Mesendoderm (in vitro differentiated cells): Measurements from ENCODE around the gene SLC6A16.
"Not testable (repeated sequence)": the region's sequence is repeated elsewhere in the genome, so short reads cannot be mapped to it uniquely, and the experiment has no call there.

Source experiments
- DNase-seq: peaks from one replicate; pipeline ENCODE4 v3.0.0; 2013
- H2AK5ac ChIP-seq: 2 replicates; pipeline ENCODE4 v1.6.1; 2013; ENCODE audit warnings: low read length, inconsistent platforms
- H2BK120ac ChIP-seq: 2 replicates; pipeline ENCODE4 v1.6.1; 2013; ENCODE audit warnings: low read depth, mild to moderate bottlenecking, low read length, moderate library complexity, mixed read lengths
- H2BK15ac ChIP-seq: replicated peaks from 2 replicates; pipeline ENCODE4 v1.6.1; 2013; ENCODE audit warnings: low read depth, mild to moderate bottlenecking, moderate library complexity
- H2BK5ac ChIP-seq: 2 replicates; pipeline ENCODE4 v1.6.1; 2013; ENCODE audit warnings: low read length, inconsistent platforms
- H3K18ac ChIP-seq: 2 replicates; pipeline ENCODE4 v1.6.1; 2013; ENCODE audit warnings: mild to moderate bottlenecking, low read length, mixed read lengths
- H3K23ac ChIP-seq: one replicate; pipeline ENCODE4 v1.6.1; 2013; ENCODE audit warnings: low read length
- H3K27ac ChIP-seq: 2 replicates; pipeline ENCODE4 v1.5.1; 2013; ENCODE audit warnings: low read depth, mild to moderate bottlenecking, inconsistent platforms, low read length, moderate library complexity
- H3K27me3 ChIP-seq: 2 replicates; pipeline ENCODE4 v1.6.1; 2013; ENCODE audit warnings: low read length, control low read depth, mild to moderate bottlenecking, inconsistent platforms; ENCODE audit not compliant: insufficient read depth, poor library complexity
- H3K36me3 ChIP-seq: 2 replicates; pipeline ENCODE4 v1.6.1; 2013; ENCODE audit warnings: low read length, inconsistent platforms; ENCODE audit not compliant: control insufficient read depth, insufficient read depth
- H3K4ac ChIP-seq: one replicate; pipeline ENCODE4 v1.6.1; 2013; ENCODE audit warnings: low read depth, mild to moderate bottlenecking, low read length, moderate library complexity
- H3K4me1 ChIP-seq: 2 replicates; pipeline ENCODE4 v1.6.1; 2013; ENCODE audit warnings: low read depth, low read length, inconsistent platforms; ENCODE audit not compliant: control insufficient read depth
- H3K4me2 ChIP-seq: 2 replicates; pipeline ENCODE4 v1.6.1; 2013; ENCODE audit warnings: low read length
- H3K4me3 ChIP-seq: 2 replicates; pipeline ENCODE4 v1.5.1; 2013; ENCODE audit warnings: mild to moderate bottlenecking, low read length
- H3K56ac ChIP-seq: one replicate; pipeline ENCODE4 v1.6.1; 2013; ENCODE audit warnings: low read length
- H3K79me1 ChIP-seq: 2 replicates; pipeline ENCODE4 v1.6.1; 2013; ENCODE audit warnings: low read length, inconsistent platforms
- H3K79me2 ChIP-seq: 2 replicates; pipeline ENCODE4 v1.6.1; 2013; ENCODE audit warnings: mild to moderate bottlenecking, low read length; ENCODE audit not compliant: control insufficient read depth, insufficient read depth
- H3K9ac ChIP-seq: 2 replicates; pipeline ENCODE4 v1.6.1; 2013; ENCODE audit warnings: low read length, inconsistent platforms
- H4K5ac ChIP-seq: one replicate; pipeline ENCODE4 v1.6.1; 2013; ENCODE audit warnings: low read length
- H4K8ac ChIP-seq: one replicate; pipeline ENCODE4 v1.6.1; 2013; ENCODE audit warnings: low read depth, mild to moderate bottlenecking, control low read depth, low read length, moderate library complexity
- WGBS: extraction: QIAGEN DNeasy Blood & Tissue Kit; methylation state at CpG from one replicate; pipeline ENCODE4 v1.1.7; 2013; ENCODE audit warnings: low lambda C conversion rate, missing lambda C conversion rate; ENCODE audit not compliant: insufficient coverage; ENCODE audit errors: extremely low coverage; 5-methylcytosine and 5-hydroxymethylcytosine counted together

Gene SLC6A16

GRCh38 chr19:49327878-49328544 is 3.0 kb upstream of the SLC6A16 start:
- no peak overlapping the region for H3K18ac ChIP-seq
- H2BK120ac ChIP-seq, result no peak overlapping the region
- no CpG with 5 or more reads among the region's 2 CpGs for WGBS
- no peak overlapping the region for H3K4me3 ChIP-seq
- H2BK5ac ChIP-seq, result no peak overlapping the region
- no peak overlapping the region for H3K4ac ChIP-seq
- no peak overlapping the region for H4K8ac ChIP-seq
- H3K79me2 ChIP-seq, result no peaks in the 10 kb centered on the region
- H2BK15ac ChIP-seq, result no peak overlapping the region
- no peak overlapping the region for H3K4me2 ChIP-seq
- DNase-seq, result peak; percentile 63
- no peak overlapping the region for H3K56ac ChIP-seq
- H3K79me1 ChIP-seq, result no peaks in the 10 kb centered on the region
- no peak overlapping the region for H4K5ac ChIP-seq
- H3K4me1 ChIP-seq, result no peaks in the 10 kb centered on the region
- H3K27ac ChIP-seq, result no peak overlapping the region
- no peak overlapping the region for H2AK5ac ChIP-seq
- H3K23ac ChIP-seq, result no peak overlapping the region
- H3K9ac ChIP-seq, result no peak overlapping the region
- H3K36me3 ChIP-seq, result no peaks in the 10 kb centered on the region
- H3K27me3 ChIP-seq, result no peaks in the 10 kb centered on the region

- H3K4me1 ChIP-seq, result no peaks in the 10 kb centered on the region
- H3K27me3 ChIP-seq, result no peaks in the 10 kb centered on the region
- DNase-seq, result no peak
- H4K8ac ChIP-seq, result no peak overlapping the region
- H3K56ac ChIP-seq, result no peak overlapping the region
- no peak overlapping the region for H4K5ac ChIP-seq
- H3K23ac ChIP-seq, result no peak overlapping the region
- H3K4ac ChIP-seq, result no peak overlapping the region
- H3K18ac ChIP-seq, result no peak overlapping the region
- no peaks in the 10 kb centered on the region for H3K36me3 ChIP-seq
- no peaks in the 10 kb centered on the region for H3K79me2 ChIP-seq
- no peak overlapping the region for H2BK15ac ChIP-seq
- H3K4me3 ChIP-seq, result no peak overlapping the region
- no CpG with 5 or more reads among the region's 3 CpGs for WGBS
- H2BK120ac ChIP-seq, result no peak overlapping the region
- H2BK5ac ChIP-seq, result no peak overlapping the region
- no peak overlapping the region for H3K4me2 ChIP-seq
- no peaks in the 10 kb centered on the region for H3K79me1 ChIP-seq
- H3K27ac ChIP-seq, result no peak overlapping the region
- H3K9ac ChIP-seq, result no peak overlapping the region
- H2AK5ac ChIP-seq, result no peak overlapping the region
Measured at GRCh38 chr19:49326165-49326704, 1.2 kb upstream of the SLC6A16 start.

GRCh38 chr19:49325756-49326155 is 765 bp upstream of the SLC6A16 start:
- H3K79me1 ChIP-seq, H3K79me2 ChIP-seq, H3K4ac ChIP-seq, H3K4me2 ChIP-seq, H4K8ac ChIP-seq, H3K4me3 ChIP-seq, H3K23ac ChIP-seq, H3K36me3 ChIP-seq, H3K56ac ChIP-seq, H3K4me1 ChIP-seq, H2BK15ac ChIP-seq, H2BK120ac ChIP-seq, H2AK5ac ChIP-seq, H2BK5ac ChIP-seq, H3K27me3 ChIP-seq, H3K27ac ChIP-seq, H4K5ac ChIP-seq, DNase-seq, H3K9ac ChIP-seq, H3K18ac ChIP-seq: not testable (repeated sequence)
- WGBS, result no CpG with 5 or more reads among the region's 13 CpGs

DNA sequence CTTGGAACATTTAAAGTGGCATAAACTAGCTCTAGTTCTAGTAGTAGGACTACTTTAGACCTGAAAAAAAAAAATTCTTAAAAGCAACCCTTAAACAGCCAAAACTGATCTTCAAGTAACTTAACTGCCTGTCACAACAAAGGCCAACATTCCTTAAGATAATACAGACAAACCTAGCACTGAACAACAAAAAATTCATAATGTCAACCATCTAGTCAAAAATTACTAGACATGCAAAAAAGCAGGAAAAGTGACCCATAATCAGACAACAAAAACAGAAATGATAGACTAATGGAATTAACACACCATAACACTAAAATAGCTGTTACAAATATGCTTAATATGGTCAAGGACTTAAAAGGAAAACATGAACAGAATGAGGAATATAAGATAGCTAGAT is 6.7 kb downstream of the SLC6A16 start:
- Histone ChIP-seq H3K56ac (no peak overlapping the region), H3K36me3 (no peaks in the 10 kb centered on the region), H3K27me3 (no peaks in the 10 kb centered on the region), H3K18ac (no peak overlapping the region), H3K23ac (no peak overlapping the region), H4K5ac (no peak overlapping the region), H3K9ac (no peak overlapping the region), H3K79me2 (no peaks in the 10 kb centered on the region), H2BK15ac (no peak overlapping the region), H2AK5ac (no peak overlapping the region), H4K8ac (no peak overlapping the region), H3K4me2 (no peak overlapping the region), H3K79me1 (no peaks in the 10 kb centered on the region), H3K4ac (no peak overlapping the region), H2BK120ac (no peak overlapping the region), H3K4me3 (no peak overlapping the region), H2BK5ac (no peak overlapping the region), H3K4me1 (no peaks in the 10 kb centered on the region), H3K27ac (no peak overlapping the region)
- no peak for DNase-seq

DNA sequence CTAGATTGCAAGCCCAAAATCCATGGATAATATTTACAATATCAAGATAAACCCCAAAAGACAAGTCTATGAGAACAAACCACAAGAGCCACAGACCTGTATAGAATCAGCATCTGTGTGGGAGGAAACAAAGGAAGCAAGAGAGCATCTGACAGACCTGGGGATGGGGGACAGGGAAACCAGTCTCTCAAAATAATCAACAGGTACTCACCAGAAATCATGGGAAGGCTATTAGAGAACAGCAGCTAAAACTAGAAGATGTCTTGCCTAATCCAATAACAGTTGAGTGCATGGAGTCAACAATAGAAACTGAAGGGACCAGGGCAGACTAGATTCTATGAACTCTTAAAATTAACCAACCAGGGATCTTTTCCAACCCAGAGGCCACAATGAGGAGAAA is 8.7 kb downstream of the SLC6A16 start:
- Histone ChIP-seq H2AK5ac (no peak overlapping the region), H4K8ac (no peak overlapping the region), H3K4ac (no peak overlapping the region), H3K4me1 (no peaks in the 10 kb centered on the region), H3K27ac (no peak overlapping the region), H3K9ac (no peak overlapping the region), H2BK15ac (no peak overlapping the region), H4K5ac (no peak overlapping the region), H3K4me3 (no peak overlapping the region), H3K18ac (no peak overlapping the region), H3K56ac (no peak overlapping the region), H3K79me2 (no peaks in the 10 kb centered on the region), H3K27me3 (no peaks in the 10 kb centered on the region), H2BK5ac (no peak overlapping the region), H3K36me3 (no peaks in the 10 kb centered on the region), H3K4me2 (no peak overlapping the region), H3K79me1 (no peaks in the 10 kb centered on the region), H3K23ac (no peak overlapping the region), H2BK120ac (no peak overlapping the region)
- no peak for DNase-seq

- Histone ChIP-seq H3K56ac (no peak overlapping the region), H3K79me1 (no peaks in the 10 kb centered on the region), H3K36me3 (no peaks in the 10 kb centered on the region), H3K4me1 (no peaks in the 10 kb centered on the region), H3K4me2 (no peak overlapping the region), H4K8ac (no peak overlapping the region), H3K27me3 (no peaks in the 10 kb centered on the region), H3K27ac (no peak overlapping the region), H3K4me3 (no peak overlapping the region), H2AK5ac (no peak overlapping the region), H3K9ac (no peak overlapping the region), H3K23ac (no peak overlapping the region), H3K4ac (no peak overlapping the region), H2BK5ac (no peak overlapping the region), H3K18ac (no peak overlapping the region), H2BK120ac (no peak overlapping the region), H4K5ac (no peak overlapping the region), H3K79me2 (no peaks in the 10 kb centered on the region), H2BK15ac (no peak overlapping the region)
- no peak for DNase-seq
- no CpG with 5 or more reads among the region's 1 CpG for WGBS
Measured at GRCh38 chr19:49315111-49315510, 9.9 kb downstream of the SLC6A16 start.
